Common myeloid progenitor, CD34-positive (primary cell): ENCODE data around the gene PARVB.

Experiments
- CTCF ChIA-PET: fragments of 350-600 bp; sonication (Branson Sonifier 250); formaldehyde crosslinking; loops from one replicate; lab custom pipeline; 2021; ENCODE audit warnings: antibody characterized with exemption; lab: Charles Lee
- POLR2A ChIA-PET: fragments of 350-600 bp; sonication (Branson Sonifier 250); formaldehyde crosslinking; loops from one replicate; lab custom pipeline; 2021; ENCODE audit warnings: antibody characterized with exemption; lab: Charles Lee
- DNase-seq, 3 donors: peaks; one replicate each; pipeline versions ENCODE4 v3.0.0 to v3.0.0-alpha.2; 2013
- H3K27ac ChIP-seq, 2 experiments: 1 replicate in 1 of 2; 2 replicates in 1 of 2; pipeline ENCODE4 v1.7.0; 2013; ENCODE audit warnings: inconsistent platforms in 2 of 2, low read length in 2 of 2, mild to moderate bottlenecking in 2 of 2, low read depth in 1 of 2, moderate library complexity in 1 of 2; ENCODE audit not compliant: severe bottlenecking in 2 of 2, insufficient read depth in 1 of 2, poor library complexity in 1 of 2
- H3K27me3 ChIP-seq, 5 experiments: replicated peaks in 2 of 5; 1 replicate in 3 of 5; 2 replicates in 2 of 5; pipeline versions ENCODE4 v1.6.1 to v1.7.0; 2013; ENCODE audit warnings: low read length in 4 of 5, mild to moderate bottlenecking in 2 of 5, moderate library complexity in 2 of 5, inconsistent platforms in 1 of 5; ENCODE audit not compliant: insufficient read depth in 5 of 5, control insufficient read depth in 4 of 5
- H3K36me3 ChIP-seq, 4 experiments: 1 replicate in 2 of 4; 2 replicates in 2 of 4; pipeline versions ENCODE4 v1.6.1 to v1.7.0; 2013; ENCODE audit warnings: low read length in 3 of 4, control low read depth in 1 of 4, mild to moderate bottlenecking in 1 of 4; ENCODE audit not compliant: control insufficient read depth in 4 of 4, insufficient read depth in 4 of 4
- H3K4me1 ChIP-seq, 4 experiments: 1 replicate in 3 of 4; 2 replicates in 1 of 4; pipeline versions ENCODE4 v1.6.1 to v1.7.1; 2013; ENCODE audit warnings: low read length in 3 of 4, mild to moderate bottlenecking in 3 of 4, control low read depth in 1 of 4, inconsistent platforms in 1 of 4, moderate library complexity in 1 of 4; ENCODE audit not compliant: control insufficient read depth in 4 of 4, insufficient read depth in 4 of 4; ENCODE audit errors: control extremely low read depth in 1 of 4
- H3K4me3 ChIP-seq, 7 experiments: 1 replicate in 4 of 7; 2 replicates in 3 of 7; pipeline versions ENCODE4 v1.5.1 to v1.7.0; 2013; ENCODE audit warnings: mild to moderate bottlenecking in 7 of 7, low read length in 6 of 7, moderate library complexity in 6 of 7, inconsistent platforms in 2 of 7, low read depth in 2 of 7, control low read depth in 1 of 7; ENCODE audit not compliant: insufficient read depth in 4 of 7, control insufficient read depth in 1 of 7; ENCODE audit errors: extremely low read depth in 1 of 7
- H3K9me3 ChIP-seq, 5 experiments: 1 replicate in 4 of 5; 2 replicates in 1 of 5; pipeline versions ENCODE4 v1.6.1 to v1.7.1; 2013; ENCODE audit warnings: low read length in 4 of 5, mild to moderate bottlenecking in 2 of 5, inconsistent platforms in 1 of 5, low read depth in 1 of 5, moderate library complexity in 1 of 5; ENCODE audit not compliant: control insufficient read depth in 4 of 5, insufficient read depth in 2 of 5; ENCODE audit errors: control extremely low read depth in 1 of 5
- WGBS: methylation state at CpG from one replicate; pipeline ENCODE4 v1.1.5; 2013; ENCODE audit not compliant: insufficient coverage; 5-methylcytosine and 5-hydroxymethylcytosine counted together

Gene PARVB

GRCh38 chr22:44099696-44100095 lies 75.6 kb downstream of the PARVB start:
- Histone ChIP-seq H3K27me3 (no peaks in the 10 kb centered on the region), H3K4me3 (no peak overlapping the region), H3K36me3 (peaks cover 15 to 73% (median 44%) of the 10 kb centered on the region in 4 experiments), H3K27ac (no peak overlapping the region), H3K4me1 (no peaks in the 10 kb centered on the region), H3K9me3 (peaks cover 0 to 5% (median 0%) of the 10 kb centered on the region in 5 experiments)
- ChIA-PET CTCF (interaction anchor here (1.3 to 1.8 kb wide), 2 partner anchors 13 to 17 kb away, joined by 4 to 10 read pairs; no protein-coding TSS in a partner anchor), POLR2A (no interaction called here)
- no peak for DNase-seq
- WGBS = 99% methylated on average over 11 of the region's 13 CpGs

GRCh38 chr22:44100411-44100810 lies 76.3 kb downstream of the PARVB start:
- Histone ChIP-seq H3K36me3 (peaks cover 12 to 72% (median 45%) of the 10 kb centered on the region in 4 experiments), H3K4me3 (no peak overlapping the region), H3K4me1 (no peaks in the 10 kb centered on the region), H3K27ac (no peak overlapping the region), H3K9me3 (peaks cover 0 to 5% (median 0%) of the 10 kb centered on the region in 5 experiments), H3K27me3 (no peaks in the 10 kb centered on the region)
- no peak for DNase-seq
- POLR2A ChIA-PET = interaction anchor here (0.5 kb wide), 1 partner anchor 81 kb away, joined by 3 read pairs; no protein-coding TSS in a partner anchor
- CTCF ChIA-PET = interaction anchor here (1.3 to 1.8 kb wide), 2 partner anchors 14 to 17 kb away, joined by 4 to 10 read pairs; no protein-coding TSS in a partner anchor
- WGBS = over 99% methylated on average over 13 of the region's 13 CpGs

GRCh38 chr22:44102121-44102520 lies 78.0 kb downstream of the PARVB start:
- H3K4me1 ChIP-seq = no peaks in the 10 kb centered on the region
- no peaks in the 10 kb centered on the region for H3K27me3 ChIP-seq
- peaks cover 0 to 5% (median 0%) of the 10 kb centered on the region in 5 experiments for H3K9me3 ChIP-seq
- WGBS = 100% methylated on average over 3 of the region's 4 CpGs
- ChIA-PET POLR2A (no interaction called here), CTCF (no interaction called here)
- DNase-seq = no peak
- no peak overlapping the region for H3K4me3 ChIP-seq
- no peak overlapping the region for H3K27ac ChIP-seq
- H3K36me3 ChIP-seq = peaks cover 13 to 58% (median 37%) of the 10 kb centered on the region in 4 experiments

GRCh38 chr22:44102856-44103255 lies 78.8 kb downstream of the PARVB start:
- Histone ChIP-seq H3K9me3 (peaks cover 0 to 5% (median 0%) of the 10 kb centered on the region in 5 experiments), H3K4me3 (no peak overlapping the region), H3K27me3 (no peaks in the 10 kb centered on the region), H3K36me3 (peaks cover 13 to 51% (median 36%) of the 10 kb centered on the region in 4 experiments), H3K27ac (no peak overlapping the region), H3K4me1 (no peaks in the 10 kb centered on the region)
- ChIA-PET CTCF (interaction anchor here (1.5 kb wide), 1 partner anchor 32 kb away, joined by 4 read pairs; no protein-coding TSS in a partner anchor), POLR2A (no interaction called here)
- 100% methylated on average over 1 of the region's 3 CpGs for WGBS
- DNase-seq = no peak

GRCh38 chr22:44103735-44104480 lies 79.8 kb downstream of the PARVB start:
- H3K36me3 ChIP-seq = peaks cover 13 to 50% (median 37%) of the 10 kb centered on the region in 4 experiments
- DNase-seq = no peak
- no peak overlapping the region for H3K27ac ChIP-seq
- POLR2A ChIA-PET = no interaction called here
- H3K27me3 ChIP-seq = no peaks in the 10 kb centered on the region
- peaks cover 0 to 5% (median 0%) of the 10 kb centered on the region in 5 experiments for H3K9me3 ChIP-seq
- CTCF ChIA-PET = interaction anchor here (1.3 to 1.5 kb wide), 2 partner anchors 31 to 523 kb away, joined by 3 to 4 read pairs; no protein-coding TSS in a partner anchor
- H3K4me1 ChIP-seq = no peaks in the 10 kb centered on the region
- H3K4me3 ChIP-seq = no peak overlapping the region
- 100% methylated on average over 9 of the region's 13 CpGs for WGBS

GRCh38 chr22:44107340-44107739 lies 83.2 kb downstream of the PARVB start:
- Histone ChIP-seq H3K27me3 (no peaks in the 10 kb centered on the region), H3K36me3 (peaks cover 8 to 36% (median 26%) of the 10 kb centered on the region in 4 experiments), H3K9me3 (no peaks in the 10 kb centered on the region), H3K4me3 (no peak overlapping the region), H3K4me1 (no peaks in the 10 kb centered on the region), H3K27ac (no peak overlapping the region)
- DNase-seq = no peak
- CTCF ChIA-PET = interaction anchor here (0.6 kb wide), 1 partner anchor 180 kb away, joined by 3 read pairs; no protein-coding TSS in a partner anchor
- 89% methylated on average over 3 of the region's 6 CpGs for WGBS
- POLR2A ChIA-PET = no interaction called here

GRCh38 chr22:44108076-44108475 lies 84.0 kb downstream of the PARVB start:
- no peak overlapping the region for H3K27ac ChIP-seq
- no peak for DNase-seq
- H3K4me3 ChIP-seq = no peak overlapping the region
- H3K27me3 ChIP-seq = no peaks in the 10 kb centered on the region
- H3K9me3 ChIP-seq = no peaks in the 10 kb centered on the region
- 100% methylated on average over 2 of the region's 2 CpGs for WGBS
- ChIA-PET POLR2A (no interaction called here), CTCF (no interaction called here)
- peaks cover 6 to 32% (median 26%) of the 10 kb centered on the region in 4 experiments for H3K36me3 ChIP-seq
- H3K4me1 ChIP-seq = no peaks in the 10 kb centered on the region
